Activated CD8-positive, alpha-beta memory T cell treated with anti-CD3 and anti-CD28 coated beads, Interleukin-2, amount 50 U/mL, for 24 hours (primary cell): ENCODE measurements around the gene SNAPC3.
"Not testable (repeated sequence)": the region's sequence is repeated elsewhere in the genome, so short reads cannot be mapped to it uniquely, and the experiment has no call there.

Experiments
- DNase-seq: peaks from one replicate; pipeline ENCODE4 v3.0.0-alpha.2; 2020; ENCODE audit errors: extremely low read depth

Gene SNAPC3

GRCh38 chr9:15423231-15423985 lies 732 bp downstream of the SNAPC3 start:
- no peak for DNase-seq

- DNase-seq, result no peak
Observed at GRCh38 chr9:15426019-15426418, 3.3 kb downstream of the SNAPC3 start.

- not testable (repeated sequence) for DNase-seq
Observed at GRCh38 chr9:15427702-15428101, 5.0 kb downstream of the SNAPC3 start.

- DNase-seq, result no peak
Observed at GRCh38 chr9:15430920-15431844, 8.5 kb downstream of the SNAPC3 start.

GRCh38 chr9:15433191-15433590 lies 10.5 kb downstream of the SNAPC3 start:
- DNase-seq, result no peak

GRCh38 chr9:15433661-15434060 lies 11.0 kb downstream of the SNAPC3 start:
- DNase-seq, result no peak

GRCh38 chr9:15438891-15439290 lies 16.2 kb downstream of the SNAPC3 start:
- no peak for DNase-seq

GRCh38 chr9:15441841-15442240 lies 19.2 kb downstream of the SNAPC3 start:
- DNase-seq, result not testable (repeated sequence)

- not testable (repeated sequence) for DNase-seq
Observed at GRCh38 chr9:15442264-15442663, 19.6 kb downstream of the SNAPC3 start.

- no peak for DNase-seq
Observed at GRCh38 chr9:15444141-15444540, 21.5 kb downstream of the SNAPC3 start.

GRCh38 chr9:15453956-15454355 lies 31.3 kb downstream of the SNAPC3 start:
- no peak for DNase-seq

GRCh38 chr9:15461056-15461455 lies 38.4 kb downstream of the SNAPC3 start:
- DNase-seq, result no peak

- DNase-seq, result no peak
Observed at GRCh38 chr9:15461601-15462000, 38.9 kb downstream of the SNAPC3 start.

- DNase-seq, result no peak
Observed at GRCh38 chr9:15468145-15468544, 45.5 kb downstream of the SNAPC3 start.

GRCh38 chr9:15469406-15469805 lies 46.7 kb downstream of the SNAPC3 start:
- no peak for DNase-seq

GRCh38 chr9:15469862-15470261 lies 47.2 kb downstream of the SNAPC3 start:
- no peak for DNase-seq

GRCh38 chr9:15475923-15476536 lies 53.4 kb downstream of the SNAPC3 start:
- no peak for DNase-seq

GRCh38 chr9:15480028-15480427 lies 57.4 kb downstream of the SNAPC3 start:
- no peak for DNase-seq

GRCh38 chr9:15482146-15482545 lies 59.5 kb downstream of the SNAPC3 start:
- DNase-seq, result no peak

GRCh38 chr9:15484802-15485201 lies 62.1 kb downstream of the SNAPC3 start:
- DNase-seq, result no peak

- no peak for DNase-seq
Observed at GRCh38 chr9:15485836-15486666, 63.4 kb downstream of the SNAPC3 start.

- no peak for DNase-seq
Observed at GRCh38 chr9:15491950-15492349, 69.3 kb downstream of the SNAPC3 start.
